ENCODE measurements around the gene SRSF12.

Gene SRSF12

GRCh38 chr6:89120371-89120770, 2.5 kb upstream of the SRSF12 start:
- Histone ChIP-seq H3K27me3 (replicated peaks; ENCODE audit: control insufficient read depth, insufficient read depth, low read length) (no peaks in the 10 kb centered on the region), H3K4me3 (replicated peaks; ENCODE audit: low read depth, low read length) (no peak overlapping the region), H3K36me3 (ENCODE audit: control insufficient read depth, insufficient read depth, low read length) (no peaks in the 10 kb centered on the region)
- TF ChIP-seq, protein P1, sequence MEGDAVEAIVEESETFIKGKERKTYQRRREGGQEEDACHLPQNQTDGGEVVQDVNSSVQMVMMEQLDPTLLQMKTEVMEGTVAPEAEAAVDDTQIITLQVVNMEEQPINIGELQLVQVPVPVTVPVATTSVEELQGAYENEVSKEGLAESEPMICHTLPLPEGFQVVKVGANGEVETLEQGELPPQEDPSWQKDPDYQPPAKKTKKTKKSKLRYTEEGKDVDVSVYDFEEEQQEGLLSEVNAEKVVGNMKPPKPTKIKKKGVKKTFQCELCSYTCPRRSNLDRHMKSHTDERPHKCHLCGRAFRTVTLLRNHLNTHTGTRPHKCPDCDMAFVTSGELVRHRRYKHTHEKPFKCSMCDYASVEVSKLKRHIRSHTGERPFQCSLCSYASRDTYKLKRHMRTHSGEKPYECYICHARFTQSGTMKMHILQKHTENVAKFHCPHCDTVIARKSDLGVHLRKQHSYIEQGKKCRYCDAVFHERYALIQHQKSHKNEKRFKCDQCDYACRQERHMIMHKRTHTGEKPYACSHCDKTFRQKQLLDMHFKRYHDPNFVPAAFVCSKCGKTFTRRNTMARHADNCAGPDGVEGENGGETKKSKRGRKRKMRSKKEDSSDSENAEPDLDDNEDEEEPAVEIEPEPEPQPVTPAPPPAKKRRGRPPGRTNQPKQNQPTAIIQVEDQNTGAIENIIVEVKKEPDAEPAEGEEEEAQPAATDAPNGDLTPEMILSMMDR (IDR thresholded peaks at IDR 0.05; ENCODE audit: insufficient read depth, low read length, poor library complexity, severe bottlenecking), result no peak
- no peak for DNase-seq (ENCODE audit: extremely low read depth, insufficient read length)

DNA sequence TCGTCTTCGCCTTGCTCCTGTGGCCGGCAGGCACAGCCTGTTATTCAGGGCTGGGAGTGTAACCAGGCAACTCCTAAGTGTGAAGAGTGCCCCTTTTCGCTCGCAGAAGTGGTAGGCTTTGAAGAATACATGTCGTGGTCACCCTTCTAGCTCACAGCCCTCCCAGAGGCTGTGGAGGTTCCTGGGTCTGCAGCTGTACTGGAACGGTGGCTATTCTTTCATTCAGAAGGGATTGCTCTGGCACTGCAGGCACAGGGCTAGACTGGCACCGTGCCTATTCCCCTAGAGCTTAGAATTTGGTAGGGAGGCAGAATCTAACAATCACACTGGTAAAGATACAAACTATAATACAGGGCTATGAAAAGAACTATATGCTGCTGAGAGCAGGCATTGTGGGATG, 1.1 kb upstream of the SRSF12 start:
- TF ChIP-seq, protein P1 (IDR thresholded peaks at IDR 0.05; ENCODE audit: insufficient read depth, low read length, poor library complexity, severe bottlenecking), result no peak
- no peaks in the 10 kb centered on the region for H3K27me3 ChIP-seq (replicated peaks; ENCODE audit: control insufficient read depth, insufficient read depth, low read length)
- DNase-seq (ENCODE audit: extremely low read depth, insufficient read length), result no peak
- no peaks in the 10 kb centered on the region for H3K36me3 ChIP-seq (ENCODE audit: control insufficient read depth, insufficient read depth, low read length)
- H3K4me3 ChIP-seq (replicated peaks; ENCODE audit: low read depth, low read length), result no peak overlapping the region

GRCh38 chr6:89116702-89117101, 1.2 kb downstream of the SRSF12 start:
- TF ChIP-seq, protein P1 (IDR thresholded peaks at IDR 0.05; ENCODE audit: insufficient read depth, low read length, poor library complexity, severe bottlenecking), result no peak
- no peak overlapping the region for H3K4me3 ChIP-seq (replicated peaks; ENCODE audit: low read depth, low read length)

DNA sequence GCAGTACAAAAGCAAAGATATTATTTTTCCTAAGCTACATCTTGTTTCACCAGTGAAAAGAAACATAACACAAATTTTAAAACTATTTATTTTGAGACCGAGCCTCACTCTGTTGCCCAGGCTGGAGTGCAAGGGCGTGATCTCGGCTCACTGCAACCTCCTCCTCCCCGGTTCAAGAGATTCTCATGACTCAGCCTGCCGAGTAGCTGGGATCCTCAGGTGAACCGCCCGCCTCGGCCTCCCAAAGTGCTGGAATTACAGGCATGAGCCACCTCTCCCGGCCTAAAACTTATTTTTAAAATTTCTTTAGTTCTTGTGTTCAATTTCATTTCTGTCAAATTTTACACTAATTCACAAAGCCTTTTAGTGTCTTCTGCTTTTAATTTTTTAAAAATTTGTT, 5.9 kb downstream of the SRSF12 start:
- Histone ChIP-seq H3K4me3 (replicated peaks; ENCODE audit: low read depth, low read length) (no peak overlapping the region), H3K27me3 (replicated peaks; ENCODE audit: control insufficient read depth, insufficient read depth, low read length) (no peaks in the 10 kb centered on the region), H3K36me3 (ENCODE audit: control insufficient read depth, insufficient read depth, low read length) (no peaks in the 10 kb centered on the region)
- TF ChIP-seq, protein P1 (IDR thresholded peaks at IDR 0.05; ENCODE audit: insufficient read depth, low read length, poor library complexity, severe bottlenecking), result no peak
- DNase-seq (ENCODE audit: extremely low read depth, insufficient read length), result no peak

More at GRCh38 chr6:89116702-89117101, 1.2 kb downstream of the SRSF12 start:
- no peak for DNase-seq (ENCODE audit: extremely low read depth, insufficient read length)
- H3K36me3 ChIP-seq (ENCODE audit: control insufficient read depth, insufficient read depth, low read length), result no peaks in the 10 kb centered on the region
- no peaks in the 10 kb centered on the region for H3K27me3 ChIP-seq (replicated peaks; ENCODE audit: control insufficient read depth, insufficient read depth, low read length)

GRCh38 chr6:89110284-89110683, 7.6 kb downstream of the SRSF12 start:
- DNase-seq (ENCODE audit: extremely low read depth, insufficient read length), result no peak
- Histone ChIP-seq H3K36me3 (ENCODE audit: control insufficient read depth, insufficient read depth, low read length) (no peaks in the 10 kb centered on the region), H3K4me3 (replicated peaks; ENCODE audit: low read depth, low read length) (no peak overlapping the region), H3K27me3 (replicated peaks; ENCODE audit: control insufficient read depth, insufficient read depth, low read length) (no peaks in the 10 kb centered on the region; the same call in 1 of the 2 replicates)
- TF ChIP-seq, protein P1 (IDR thresholded peaks at IDR 0.05; ENCODE audit: insufficient read depth, low read length, poor library complexity, severe bottlenecking), result no peak

DNA sequence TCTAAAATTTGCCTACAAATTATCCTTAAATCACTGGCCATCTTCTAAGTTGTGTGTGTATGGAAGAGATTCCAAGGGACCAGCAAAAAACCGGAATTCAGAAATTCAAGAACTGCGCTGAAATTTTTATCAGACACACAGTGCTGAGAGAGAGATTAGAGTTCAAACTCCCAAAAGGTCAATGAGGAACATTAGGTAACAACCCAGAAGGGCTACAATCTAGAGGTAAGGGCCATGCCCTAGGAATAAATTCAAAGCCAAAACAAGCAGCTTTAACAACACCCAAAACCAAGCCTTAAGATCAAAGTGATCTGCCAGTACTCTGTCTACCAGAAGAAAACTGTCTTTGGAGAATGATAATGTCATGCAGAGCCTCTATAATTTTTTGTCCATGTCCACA, 17.8 kb downstream of the SRSF12 start:
- no peak for DNase-seq (ENCODE audit: extremely low read depth, insufficient read length)
- TF ChIP-seq, protein P1 (IDR thresholded peaks at IDR 0.05; ENCODE audit: insufficient read depth, low read length, poor library complexity, severe bottlenecking), result no peak
- no peak overlapping the region for H3K4me3 ChIP-seq (replicated peaks; ENCODE audit: low read depth, low read length)
- no peaks in the 10 kb centered on the region for H3K36me3 ChIP-seq (ENCODE audit: control insufficient read depth, insufficient read depth, low read length)
- H3K27me3 ChIP-seq (replicated peaks; ENCODE audit: control insufficient read depth, insufficient read depth, low read length), result no peaks in the 10 kb centered on the region

Measured in GM06990 (cell line).